AG04449 (cell line): ENCODE results near the gene STYK1.
A peak's percentile ranks its signal among the peaks of the same experiment; 100 is the strongest.

ENCODE experiments used
- CTCF ChIA-PET: fragments of 350-600 bp; formaldehyde crosslinking; extraction: SDS; loops from one replicate; lab custom pipeline; 2021; ENCODE audit warnings: antibody characterized with exemption; lab: Yijun Ruan, JAX
- POLR2A ChIA-PET: fragments of 400-600, 350-600 bp; formaldehyde crosslinking; extraction: SDS; loops from one replicate; lab custom pipeline; 2020; ENCODE audit warnings: antibody characterized with exemption, inconsistent platforms; lab: Yijun Ruan, JAX
- DNase-seq: peaks from one replicate; pipeline ENCODE4 v3.0.0-alpha.2; 2010; ENCODE audit warnings: low read depth, low spot score
- H3K4me3 ChIP-seq: 2 replicates; pipeline ENCODE4 v1.5.1; 2011; ENCODE audit warnings: low read depth, mild to moderate bottlenecking, control low read depth, low read length
- CTCF ChIP-seq: IDR thresholded peaks from one replicate; pipeline ENCODE4 v1.5.1; 2011; ENCODE audit warnings: mild to moderate bottlenecking, moderate library complexity, low read length, control low read depth, inconsistent platforms; ENCODE audit not compliant: insufficient read depth; ENCODE audit errors: missing control alignments

The STYK1 gene

GRCh38 chr12:10700581-10700980, 26.7 kb upstream of the STYK1 start:
- TF ChIP-seq CTCF = no peak
- DNase-seq = no peak
- CTCF ChIA-PET = interaction anchor here (0.8 to 1.9 kb wide), 4 partner anchors 26 to 786 kb away, joined by 3 to 6 read pairs (median 5); no protein-coding TSS in a partner anchor
- H3K4me3 ChIP-seq = no peak overlapping the region
- POLR2A ChIA-PET = no interaction called here

DNA sequence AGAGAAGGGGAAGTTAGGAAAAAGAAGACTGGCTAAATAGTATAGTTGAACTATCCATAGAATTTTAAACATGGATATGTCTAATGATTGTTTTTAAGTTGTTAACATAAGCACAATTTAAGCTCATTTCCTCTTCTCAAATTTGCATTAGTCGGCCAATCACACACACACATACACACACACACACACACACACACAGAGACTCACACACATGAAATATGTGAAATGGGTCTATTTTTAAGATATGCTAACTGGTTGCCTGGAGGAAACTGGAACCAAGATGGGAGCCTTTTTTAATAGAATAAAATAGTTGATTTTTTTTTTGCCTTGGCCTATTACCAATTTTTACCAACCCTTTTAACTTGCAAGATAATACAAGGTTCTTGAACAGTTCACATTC, 24.0 kb upstream of the STYK1 start:
- no peak overlapping the region for H3K4me3 ChIP-seq
- DNase-seq = no peak
- ChIA-PET CTCF (interaction anchor here (0.7 to 1.9 kb wide), 2 partner anchors 23 to 52 kb away, joined by 3 to 6 read pairs; no protein-coding TSS in a partner anchor), POLR2A (no interaction called here)
- TF ChIP-seq CTCF = no peak

DNA sequence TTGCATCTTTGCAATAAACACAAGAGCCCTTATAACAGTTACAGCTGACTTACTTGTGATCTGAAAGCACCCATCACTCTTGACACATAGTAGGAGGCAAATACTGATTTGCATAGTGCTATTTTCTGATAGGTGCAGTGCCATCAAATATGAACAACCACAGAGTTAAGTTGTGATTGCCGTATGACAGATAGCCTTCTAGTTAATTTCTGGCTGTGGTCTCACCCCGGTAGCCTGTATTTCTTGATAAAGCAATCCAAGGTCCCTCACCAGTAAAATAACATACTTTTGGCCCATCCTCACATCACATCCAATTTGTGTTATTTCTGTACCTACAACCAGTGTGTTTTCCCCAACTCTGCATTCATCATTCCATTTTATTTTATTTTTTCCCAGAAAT, 23.3 kb upstream of the STYK1 start:
- CTCF ChIA-PET = interaction anchor here (1.1 to 1.9 kb wide), 2 partner anchors 24 to 53 kb away, joined by 3 to 6 read pairs; no protein-coding TSS in a partner anchor
- no peak overlapping the region for H3K4me3 ChIP-seq
- POLR2A ChIA-PET = no interaction called here
- no peak for TF ChIP-seq CTCF
- no peak for DNase-seq

DNA sequence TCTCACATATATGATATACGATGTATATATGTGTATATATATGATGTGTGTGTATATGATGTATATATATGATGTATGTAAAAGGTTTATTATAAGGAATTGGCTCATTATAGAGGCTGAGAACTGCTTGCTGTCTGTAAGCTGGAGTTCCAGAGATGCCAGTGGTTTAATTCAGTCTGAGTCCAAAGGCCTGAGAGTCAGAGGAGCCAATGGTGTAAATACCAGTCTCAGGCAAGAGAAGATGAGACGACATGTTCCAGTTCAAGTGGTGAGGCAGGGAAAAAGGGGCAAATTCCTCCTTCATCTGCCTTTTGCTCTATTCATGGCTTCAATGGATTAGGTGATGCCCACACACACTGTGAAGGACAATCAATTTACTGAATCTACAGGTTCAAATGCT, 17.1 kb upstream of the STYK1 start:
- no peak overlapping the region for H3K4me3 ChIP-seq
- no peak for TF ChIP-seq CTCF
- POLR2A ChIA-PET = no interaction called here
- CTCF ChIA-PET = no interaction called here
- peak; percentile 41 for DNase-seq

GRCh38 chr12:10689146-10689545, 15.3 kb upstream of the STYK1 start:
- H3K4me3 ChIP-seq = no peak overlapping the region
- ChIA-PET CTCF (interaction anchor here (1.2 kb wide), 2 partner anchors 11 to 14 kb away, joined by 3 to 4 read pairs; no protein-coding TSS in a partner anchor), POLR2A (no interaction called here)
- TF ChIP-seq CTCF = no peak
- DNase-seq = no peak

GRCh38 chr12:10688042-10688441, 14.2 kb upstream of the STYK1 start:
- ChIA-PET POLR2A (no interaction called here), CTCF (interaction anchor here (1.2 kb wide), 1 partner anchor 9 kb away, joined by 4 read pairs; no protein-coding TSS in a partner anchor)
- H3K4me3 ChIP-seq = no peak overlapping the region
- no peak for DNase-seq
- no peak for TF ChIP-seq CTCF
